ELR (cell line): Measurements from ENCODE around the gene HCK.

Source experiments
- DNase-seq: peaks from one replicate; pipeline ENCODE4 v3.0.0-alpha.2; 2015; ENCODE audit warnings: low read depth

The HCK gene

GRCh38 chr20:32052090-32052777, at the start of gene HCK:
HCK (plus strand) TSS chr20:32052242.
- no peak for DNase-seq

DNA sequence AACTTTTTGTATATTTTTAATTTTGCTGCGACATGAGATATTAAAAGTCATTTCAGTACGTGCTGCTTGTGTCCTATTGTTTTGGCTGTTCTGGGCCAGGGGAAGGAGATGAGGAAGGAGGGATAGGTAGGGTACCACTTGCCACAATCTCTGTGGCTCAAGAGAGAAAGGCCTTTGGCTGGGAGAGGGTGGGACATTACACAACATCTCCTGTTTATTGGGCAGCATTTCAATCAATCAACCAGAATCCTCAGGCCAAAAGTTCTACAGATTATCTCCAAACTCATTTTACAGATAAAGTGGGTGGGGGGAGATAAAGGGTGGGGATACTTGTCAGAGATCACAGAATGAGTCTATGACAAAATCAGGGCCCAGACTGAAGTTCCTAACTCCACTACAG, 48.7 kb upstream of the HCK start:
- no peak for DNase-seq

GRCh38 chr20:32004963-32005362, 47.1 kb upstream of the HCK start:
- DNase-seq, result peak; percentile 49

DNA sequence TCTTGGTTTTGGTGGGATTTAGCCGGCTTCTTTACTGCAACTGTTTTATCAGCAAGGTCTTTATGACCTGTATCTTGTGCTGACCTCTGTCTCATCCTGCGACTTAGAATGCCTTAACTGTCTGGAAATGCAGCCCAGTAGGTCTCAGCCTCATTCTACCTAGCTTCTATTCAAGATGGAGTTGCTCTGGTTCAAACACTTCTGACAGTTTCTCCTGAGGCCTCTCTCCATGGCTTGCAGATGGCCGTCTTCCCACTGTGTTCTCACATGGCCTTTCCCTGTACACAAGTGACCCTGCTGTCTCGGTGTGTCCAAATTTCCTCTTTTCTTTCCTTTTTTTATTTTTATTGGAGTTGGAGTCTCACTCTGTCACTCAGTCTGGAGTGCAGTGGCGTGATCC, 46.0 kb upstream of the HCK start:
- DNase-seq, result no peak

- no peak for DNase-seq
Observed at GRCh38 chr20:32006841-32007786, 44.9 kb upstream of the HCK start.

DNA sequence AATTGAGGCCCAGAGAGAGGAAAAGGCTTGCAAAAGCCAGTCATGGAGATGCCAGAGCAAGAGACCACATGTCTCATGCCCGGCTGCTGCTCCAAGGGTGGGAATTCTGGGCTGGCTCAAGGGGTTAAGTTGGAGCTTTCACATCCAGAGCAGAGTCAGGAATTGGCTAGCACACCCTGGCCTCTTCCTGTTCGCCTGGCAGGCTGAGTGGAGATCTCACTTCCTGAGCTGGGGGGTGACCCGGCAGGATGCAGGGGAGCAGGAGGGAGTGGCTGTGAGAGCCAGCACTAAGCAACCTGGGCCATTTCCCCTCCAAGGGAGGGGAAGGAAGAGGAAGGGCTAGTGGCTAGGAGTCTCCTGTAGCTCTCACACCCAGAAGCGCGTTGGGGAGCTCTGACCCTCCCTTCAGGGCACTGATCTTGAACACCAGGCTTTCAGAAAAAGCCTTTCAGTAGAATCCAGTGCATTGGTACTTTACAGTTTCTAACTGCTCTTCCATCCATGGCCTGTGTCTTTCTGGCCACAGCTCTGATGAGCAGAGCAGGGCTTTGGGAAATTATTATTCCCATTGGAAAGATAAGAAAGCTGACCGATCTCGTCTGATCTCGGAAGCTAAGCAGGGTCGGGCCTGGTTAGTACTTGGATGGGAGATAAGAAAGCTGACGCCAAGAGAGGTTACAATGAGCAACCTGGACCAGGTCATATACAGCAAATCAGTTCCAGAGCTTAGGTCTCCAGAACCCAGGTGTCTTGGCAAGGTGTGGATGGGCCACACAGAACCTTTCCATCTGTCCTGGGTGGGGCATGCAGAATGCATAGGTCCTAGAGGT, 44.0 kb upstream of the HCK start:
- DNase-seq, result peak; percentile 48

DNA sequence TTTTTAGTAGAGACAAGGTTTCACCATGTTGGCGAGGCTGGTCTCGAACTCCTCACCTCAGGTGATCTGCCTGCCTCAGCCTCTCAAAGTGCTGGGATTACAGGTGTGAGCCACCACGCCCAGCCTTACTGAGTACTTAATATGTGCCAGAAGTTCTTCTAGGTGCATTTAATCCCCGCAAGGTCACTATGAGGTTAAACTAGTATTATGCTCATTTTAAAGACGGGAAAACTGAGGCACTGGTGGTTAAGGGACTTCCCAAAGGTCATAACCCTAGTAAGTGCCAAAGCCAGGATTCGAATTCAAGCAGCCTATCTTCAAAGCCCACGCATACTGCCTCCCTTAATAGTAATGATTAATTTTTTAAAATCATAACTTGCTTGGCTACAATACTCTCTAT, 42.5 kb upstream of the HCK start:
- no peak for DNase-seq

- DNase-seq, result no peak
Observed at GRCh38 chr20:32010101-32010500, 41.9 kb upstream of the HCK start, which contains the start of gene CCM2L. CCM2L (plus strand) TSS chr20:32010438; CDS start chr20:32010455, 17 bp downstream.

- no peak for DNase-seq
Observed at GRCh38 chr20:32010666-32011065, 41.4 kb upstream of the HCK start.

GRCh38 chr20:32012159-32012688, 39.8 kb upstream of the HCK start:
- DNase-seq, result no peak

DNA sequence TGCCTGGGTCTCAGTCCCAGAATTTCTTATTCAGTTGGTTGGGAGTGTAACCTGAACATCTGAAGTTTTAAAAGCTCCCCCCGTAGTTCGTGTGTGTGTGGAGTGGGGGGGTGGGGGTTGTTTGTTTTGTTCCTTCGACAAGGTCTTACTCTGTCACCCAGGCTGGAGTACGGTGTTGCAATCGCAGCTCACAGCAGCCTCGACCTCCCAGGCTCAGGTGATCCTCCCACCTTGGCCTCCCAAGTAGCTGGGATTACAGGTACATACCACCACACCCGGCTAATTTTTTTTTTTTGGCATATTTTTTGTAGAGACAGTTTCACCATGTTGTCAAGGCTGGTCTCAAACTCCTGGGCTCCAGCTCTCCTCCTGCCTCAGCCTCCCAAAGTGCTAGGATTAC, 38.7 kb upstream of the HCK start:
- DNase-seq, result no peak

DNA sequence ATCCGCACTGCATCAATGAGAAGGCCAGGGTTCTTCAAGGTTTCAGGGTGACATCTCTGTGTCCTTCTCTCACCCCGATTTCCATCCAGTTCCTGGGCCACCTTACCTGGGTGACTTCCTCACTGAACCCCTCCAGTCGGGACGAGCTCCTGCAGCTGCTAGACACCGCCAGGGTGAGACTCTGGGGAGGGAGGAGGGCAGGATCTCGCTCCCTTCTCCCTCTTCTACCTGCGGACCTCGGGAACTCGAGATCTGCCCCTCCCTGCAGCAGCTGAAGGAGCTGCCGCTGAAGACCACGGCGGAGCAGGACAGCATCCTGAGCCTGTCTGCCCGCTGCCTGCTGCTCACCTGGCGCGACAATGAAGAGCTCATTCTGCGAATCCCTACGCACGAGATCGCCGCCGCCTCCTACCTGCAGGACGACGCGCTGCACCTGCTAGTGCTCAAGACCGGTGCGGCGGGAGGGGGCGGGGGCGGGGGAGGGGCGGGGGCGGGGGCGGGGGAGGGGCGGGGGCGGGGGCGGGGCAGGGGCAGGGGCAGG, 34.3 kb upstream of the HCK start:
- DNase-seq, result no peak

DNA sequence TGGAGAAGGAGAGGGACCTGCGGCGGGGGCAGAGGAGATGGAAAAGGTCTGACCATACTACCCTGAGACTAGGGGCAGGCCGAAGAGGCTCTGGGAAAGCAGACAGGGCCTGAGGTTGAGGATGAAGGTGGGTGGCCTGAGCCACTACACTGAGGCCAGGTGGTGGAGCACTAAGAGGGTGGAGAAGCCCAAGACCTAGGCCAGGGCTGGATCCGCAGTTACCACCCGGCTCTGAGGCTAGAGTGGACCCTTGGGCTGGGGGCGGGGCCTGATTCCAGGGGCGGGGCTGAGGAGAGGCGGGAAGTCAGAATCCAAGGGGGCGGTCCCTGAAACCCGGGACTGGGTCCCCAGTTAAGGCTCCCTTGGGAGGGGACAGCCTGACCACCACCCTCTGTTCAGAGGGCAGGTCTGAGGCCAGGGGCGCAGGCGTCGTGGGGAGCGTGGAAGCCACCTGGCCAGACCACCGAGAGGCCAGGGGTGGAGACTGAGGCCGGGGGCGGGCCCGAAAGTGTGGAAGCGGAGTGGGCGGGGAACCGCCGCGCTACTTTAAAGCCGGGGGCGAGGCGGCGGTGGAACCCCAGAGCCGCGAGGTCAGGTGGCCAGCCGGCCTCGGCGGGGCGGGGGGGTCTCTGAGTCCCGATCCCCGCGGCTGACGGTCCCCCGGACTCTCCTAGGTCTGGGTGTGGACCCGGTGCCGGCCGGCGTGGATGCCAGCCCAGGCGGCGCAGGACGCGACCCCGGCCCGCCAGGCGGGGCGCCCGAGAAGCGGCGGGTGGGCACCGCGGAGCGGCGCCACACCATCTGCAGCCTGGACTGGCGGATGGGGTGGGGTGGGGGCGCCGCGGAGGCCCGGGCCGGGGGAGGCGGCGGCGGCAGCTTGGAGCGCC, 33.5 kb upstream of the HCK start:
- peak; percentile 30 for DNase-seq

- DNase-seq, result no peak
Observed at GRCh38 chr20:32019156-32019510, 32.9 kb upstream of the HCK start.

GRCh38 chr20:32019563-32020463, 32.2 kb upstream of the HCK start:
- DNase-seq, result no peak

DNA sequence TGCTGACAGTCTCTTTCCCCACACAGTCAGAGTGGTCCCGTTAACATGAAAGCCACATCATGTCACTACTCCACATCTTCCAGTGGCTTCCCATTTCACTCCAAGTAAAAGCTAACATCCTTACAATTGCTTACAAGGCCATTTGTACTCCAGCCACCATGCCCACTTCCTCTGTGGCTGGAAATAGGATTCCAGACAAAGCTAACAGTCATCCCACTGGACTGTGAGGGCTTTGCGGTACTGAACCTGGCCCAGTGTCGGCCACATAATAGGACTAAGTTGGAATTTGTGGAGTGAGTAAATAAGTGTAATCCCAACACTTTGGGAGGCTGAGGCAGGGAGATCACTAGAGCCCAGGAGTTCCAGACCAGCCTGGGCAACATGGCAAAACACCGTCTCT, 31.0 kb upstream of the HCK start:
- peak; percentile 32 for DNase-seq

DNA sequence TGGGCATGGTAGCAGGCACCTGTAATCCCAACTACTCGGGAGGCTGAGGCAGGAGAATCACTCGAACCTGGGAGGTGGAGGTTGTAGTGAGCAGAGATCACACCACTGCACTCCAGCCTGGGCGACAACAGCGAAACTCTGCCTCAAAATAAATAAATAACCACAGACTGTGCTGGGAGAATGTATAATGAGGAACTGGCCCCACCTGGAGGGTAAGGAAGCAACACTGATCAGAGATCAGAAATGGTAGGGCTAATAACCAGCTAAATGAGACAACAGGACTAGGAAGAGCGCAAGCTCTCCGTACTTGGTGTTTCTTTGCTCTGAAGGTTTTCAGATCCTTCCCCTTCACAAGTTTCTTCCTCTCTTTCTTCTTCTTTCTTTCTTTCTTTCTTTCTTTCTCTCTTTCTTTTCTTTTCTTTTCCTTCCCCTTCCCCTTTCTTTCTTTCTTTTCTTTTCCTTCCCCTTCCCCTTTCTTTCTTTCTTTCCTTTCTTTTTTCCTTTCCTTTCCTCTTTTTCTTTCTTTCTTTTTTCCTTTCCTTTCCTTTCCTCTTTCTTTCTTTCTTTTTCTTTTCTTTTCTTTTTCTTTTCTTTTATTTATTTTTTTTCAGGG, 27.3 kb upstream of the HCK start:
- DNase-seq, result no peak

GRCh38 chr20:32027643-32028042, 24.4 kb upstream of the HCK start:
- DNase-seq, result no peak

GRCh38 chr20:32028647-32029372, 23.2 kb upstream of the HCK start:
- peak; percentile 23 for DNase-seq
